Glutamatergic neuron (in vitro differentiated cells): ENCODE data around the gene SPAG7. TPM values are rescaled to one million over a fixed set of nuclear protein-coding genes. Genes with fewer than 3 reads are reported as not detected.

Experiments used
- DNase-seq: peaks from one replicate; pipeline ENCODE4 v3.0.0; 2022
- H3K27ac Mint-ChIP-seq: one replicate; pipeline ENCODE4 v1.8.0; 2020; ENCODE audit warnings: mild to moderate bottlenecking, mixed read lengths, inconsistent platforms; ENCODE audit not compliant: unreplicated experiment
- H3K27me3 Mint-ChIP-seq: one replicate; pipeline ENCODE4 v1.8.0; 2020; ENCODE audit warnings: mild to moderate bottlenecking, moderate library complexity, mixed read lengths, inconsistent platforms; ENCODE audit not compliant: unreplicated experiment
- H3K36me3 Mint-ChIP-seq: one replicate; pipeline ENCODE4 v1.8.0; 2020; ENCODE audit warnings: mild to moderate bottlenecking, mixed read lengths, inconsistent platforms; ENCODE audit not compliant: unreplicated experiment
- H3K4me1 Mint-ChIP-seq: one replicate; pipeline ENCODE4 v1.8.0; 2020; ENCODE audit warnings: mild to moderate bottlenecking, low read depth, mixed read lengths, inconsistent platforms; ENCODE audit not compliant: unreplicated experiment
- H3K4me3 Mint-ChIP-seq: one replicate; pipeline ENCODE4 v1.8.0; 2020; ENCODE audit warnings: mild to moderate bottlenecking, mixed read lengths, inconsistent platforms; ENCODE audit not compliant: unreplicated experiment
- H3K9me3 Mint-ChIP-seq: one replicate; pipeline ENCODE4 v1.8.0; 2020; ENCODE audit warnings: mild to moderate bottlenecking, moderate library complexity, mixed read lengths, inconsistent platforms; ENCODE audit not compliant: unreplicated experiment
- CTCF ChIP-seq: fragments of 200-600 bp; sonication (generic); IDR thresholded peaks from one replicate; pipeline ENCODE4 v1.5.0; 2021; ENCODE audit not compliant: partially characterized antibody, unreplicated experiment
- total RNA-seq: library from RNA; stranded (reverse); fragmentation: NEBNext Ultra II Directional; extraction: Animal tissue kit (Norgen Biotek cat#: 25700); gene quantifications from one replicate; pipeline ENCODE4 v1.2.1, GENCODE V29; 2021; ENCODE audit not compliant: unreplicated experiment

SPAG7 gene
- total RNA-seq, 1 donor from 2014 or later = 69.6 TPM

GRCh38 chr17:4965311-4965986 lies 2.2 kb downstream of the SPAG7 start:
- no peak for TF ChIP-seq CTCF
- Mint-ChIP-seq H3K36me3 (no peaks in the 10 kb centered on the region), H3K27ac (no peak overlapping the region), H3K9me3 (peaks cover 3% of the 10 kb centered on the region), H3K4me1 (peaks cover 20% of the 10 kb centered on the region), H3K4me3 (peak overlapping the region; percentile 72), H3K27me3 (peaks cover 16% of the 10 kb centered on the region)
- DNase-seq = no peak

- TF ChIP-seq CTCF = no peak
- no peak for DNase-seq
- Mint-ChIP-seq H3K27me3 (peaks cover 3% of the 10 kb centered on the region), H3K4me1 (peaks cover 6% of the 10 kb centered on the region), H3K27ac (no peak overlapping the region), H3K4me3 (no peak overlapping the region), H3K9me3 (no peaks in the 10 kb centered on the region), H3K36me3 (no peaks in the 10 kb centered on the region)
Measured at GRCh38 chr17:4960279-4960922, 7.2 kb downstream of the SPAG7 start.

GRCh38 chr17:4959261-4959965 lies 8.2 kb downstream of the SPAG7 start:
- H3K4me1 Mint-ChIP-seq = peaks cover 4% of the 10 kb centered on the region
- no peak overlapping the region for H3K27ac Mint-ChIP-seq
- no peak for TF ChIP-seq CTCF
- H3K4me3 Mint-ChIP-seq = no peak overlapping the region
- H3K9me3 Mint-ChIP-seq = no peaks in the 10 kb centered on the region
- DNase-seq = no peak
- H3K27me3 Mint-ChIP-seq = peaks cover 1% of the 10 kb centered on the region
- no peaks in the 10 kb centered on the region for H3K36me3 Mint-ChIP-seq

DNA sequence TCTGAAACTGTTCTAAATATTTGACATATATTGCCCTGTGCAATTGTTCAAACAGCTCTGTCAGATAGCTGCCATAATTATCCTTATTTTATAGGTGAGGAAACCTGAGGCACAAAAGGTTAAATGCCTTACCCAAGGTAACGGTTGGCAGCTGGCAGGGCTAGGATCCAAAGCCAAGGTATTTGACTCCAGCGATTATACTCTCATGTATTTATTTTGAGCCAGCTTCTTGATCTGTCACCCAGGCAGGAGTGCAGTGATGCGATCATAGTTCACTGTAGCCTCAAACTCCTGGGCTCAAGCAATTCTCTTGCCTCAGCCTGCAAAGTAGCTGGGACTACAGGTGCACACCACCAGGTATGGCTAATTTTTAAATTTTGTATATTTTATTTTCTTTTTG lies 9.5 kb downstream of the SPAG7 start:
- no peak for TF ChIP-seq CTCF
- Mint-ChIP-seq H3K36me3 (no peaks in the 10 kb centered on the region), H3K4me3 (no peak overlapping the region), H3K9me3 (peaks cover 8% of the 10 kb centered on the region), H3K27ac (no peak overlapping the region), H3K4me1 (peaks cover 9% of the 10 kb centered on the region), H3K27me3 (peaks cover 4% of the 10 kb centered on the region)
- no peak for DNase-seq

- peaks cover 14% of the 10 kb centered on the region for H3K4me1 Mint-ChIP-seq
- peaks cover 5% of the 10 kb centered on the region for H3K27me3 Mint-ChIP-seq
- no peak overlapping the region for H3K27ac Mint-ChIP-seq
- no peak for TF ChIP-seq CTCF
- H3K36me3 Mint-ChIP-seq = no peaks in the 10 kb centered on the region
- DNase-seq = no peak
- H3K4me3 Mint-ChIP-seq = no peak overlapping the region
- H3K9me3 Mint-ChIP-seq = peaks cover 9% of the 10 kb centered on the region
Measured at GRCh38 chr17:4956493-4957061, 11.0 kb downstream of the SPAG7 start.
